Measurements from ENCODE around the gene CST9.

DNA sequence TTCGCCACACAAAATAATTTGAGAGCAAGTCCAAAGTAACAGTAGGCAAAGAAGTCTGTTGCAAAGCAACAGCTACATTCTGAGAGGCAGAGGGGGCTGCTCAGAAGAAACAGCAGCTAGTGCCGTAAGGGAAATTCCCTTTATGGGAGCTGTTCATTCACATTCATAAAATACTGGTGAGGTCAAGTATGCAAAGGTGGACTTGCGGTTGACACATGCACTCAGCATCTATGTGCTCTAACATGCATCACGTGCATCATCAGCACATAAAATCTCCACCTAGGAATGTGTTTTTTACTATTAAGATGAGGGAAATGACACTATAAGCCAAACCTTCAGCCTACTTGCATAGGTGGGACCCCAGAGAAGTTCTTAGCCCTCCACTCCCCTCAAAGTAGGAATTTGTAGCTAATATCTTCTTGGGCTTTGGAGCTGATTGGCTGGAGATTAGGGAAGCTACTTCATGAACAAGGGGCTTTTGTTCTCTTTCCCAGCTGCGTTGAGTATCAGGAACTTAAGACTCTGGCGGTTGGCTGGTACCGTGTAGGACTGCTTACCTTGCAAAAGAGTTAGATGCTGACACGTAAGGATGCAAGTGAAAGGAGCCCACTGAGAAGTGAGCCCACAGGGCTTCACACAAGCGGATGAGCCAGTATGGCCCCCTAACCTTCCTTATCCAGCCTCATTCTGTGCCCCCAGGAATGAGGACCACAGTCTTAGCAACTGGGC, 19.7 kb upstream of the CST9 start:
- TF ChIP-seq, protein P1, sequence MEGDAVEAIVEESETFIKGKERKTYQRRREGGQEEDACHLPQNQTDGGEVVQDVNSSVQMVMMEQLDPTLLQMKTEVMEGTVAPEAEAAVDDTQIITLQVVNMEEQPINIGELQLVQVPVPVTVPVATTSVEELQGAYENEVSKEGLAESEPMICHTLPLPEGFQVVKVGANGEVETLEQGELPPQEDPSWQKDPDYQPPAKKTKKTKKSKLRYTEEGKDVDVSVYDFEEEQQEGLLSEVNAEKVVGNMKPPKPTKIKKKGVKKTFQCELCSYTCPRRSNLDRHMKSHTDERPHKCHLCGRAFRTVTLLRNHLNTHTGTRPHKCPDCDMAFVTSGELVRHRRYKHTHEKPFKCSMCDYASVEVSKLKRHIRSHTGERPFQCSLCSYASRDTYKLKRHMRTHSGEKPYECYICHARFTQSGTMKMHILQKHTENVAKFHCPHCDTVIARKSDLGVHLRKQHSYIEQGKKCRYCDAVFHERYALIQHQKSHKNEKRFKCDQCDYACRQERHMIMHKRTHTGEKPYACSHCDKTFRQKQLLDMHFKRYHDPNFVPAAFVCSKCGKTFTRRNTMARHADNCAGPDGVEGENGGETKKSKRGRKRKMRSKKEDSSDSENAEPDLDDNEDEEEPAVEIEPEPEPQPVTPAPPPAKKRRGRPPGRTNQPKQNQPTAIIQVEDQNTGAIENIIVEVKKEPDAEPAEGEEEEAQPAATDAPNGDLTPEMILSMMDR (IDR thresholded peaks at IDR 0.05): no peak
- no peak for TF ChIP-seq POLR2A (IDR thresholded peaks at IDR 0.05)
